HEK293 (cell line): Measurements from ENCODE around the gene RGS13.

ENCODE experiments used
- YY1 ChIP-seq: fragments of 450-650 bp; formaldehyde crosslinking; IDR thresholded peaks from 2 replicates; pipeline ENCODE4 v1.5.1; 2018; ENCODE audit warnings: missing biosample characterization, missing genetic modification characterization
- ZBTB8A ChIP-seq: fragments of 450-650 bp; formaldehyde crosslinking; IDR thresholded peaks from 2 replicates; pipeline ENCODE4 v1.5.1; 2016; ENCODE audit warnings: missing biosample characterization, missing genetic modification characterization
- ZNF626 ChIP-seq: fragments of 450-650 bp; sonication (Bioruptor Pico); formaldehyde crosslinking; IDR thresholded peaks from 2 replicates; pipeline ENCODE4 v1.5.1; 2018; ENCODE audit warnings: missing biosample characterization, missing genetic modification characterization, inconsistent platforms
- ZNF707 ChIP-seq: fragments of 450-650 bp; formaldehyde crosslinking; IDR thresholded peaks from 2 replicates; pipeline ENCODE4 v1.5.1; 2016; ENCODE audit warnings: missing biosample characterization, missing genetic modification characterization
- TF ChIP-seq, protein P1 (sequence below): fragments of 450-650 bp; formaldehyde crosslinking; IDR thresholded peaks from 2 replicates; pipeline ENCODE4 v1.5.1; 2016; ENCODE audit warnings: missing biosample characterization, missing genetic modification characterization
- TF ChIP-seq, protein P2 (sequence below): fragments of 450-650 bp; formaldehyde crosslinking; IDR thresholded peaks from 2 replicates; pipeline ENCODE4 v1.5.1; 2016; ENCODE audit warnings: missing biosample characterization, missing genetic modification characterization, low read depth

DNA sequence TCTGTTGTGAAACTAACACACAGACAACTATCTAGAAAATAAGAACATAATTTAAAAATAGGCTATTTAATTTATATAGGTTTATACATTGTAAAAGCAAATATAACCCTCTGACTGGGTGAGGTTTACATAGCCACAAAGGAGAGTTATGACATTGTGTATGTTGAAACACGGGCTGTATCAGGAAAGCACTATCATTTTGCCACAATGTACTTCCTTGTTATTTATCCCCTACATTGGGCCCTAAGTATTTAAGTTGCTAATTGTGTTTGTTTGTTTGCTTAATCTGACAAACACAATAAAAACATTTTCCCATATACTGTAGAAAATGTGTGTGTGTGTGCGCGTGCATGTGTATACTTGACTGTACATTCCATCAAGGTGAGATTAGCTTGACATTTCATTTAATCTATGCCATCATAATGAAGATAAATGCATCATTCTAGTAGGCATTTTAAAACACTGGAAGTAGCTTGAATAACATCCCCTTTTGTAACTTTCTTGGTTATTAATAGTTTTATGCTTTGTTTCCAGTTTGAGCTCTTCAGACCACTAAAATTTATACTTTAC lies 72.1 kb downstream of the RGS13 start:
- TF ChIP-seq, protein P1, sequence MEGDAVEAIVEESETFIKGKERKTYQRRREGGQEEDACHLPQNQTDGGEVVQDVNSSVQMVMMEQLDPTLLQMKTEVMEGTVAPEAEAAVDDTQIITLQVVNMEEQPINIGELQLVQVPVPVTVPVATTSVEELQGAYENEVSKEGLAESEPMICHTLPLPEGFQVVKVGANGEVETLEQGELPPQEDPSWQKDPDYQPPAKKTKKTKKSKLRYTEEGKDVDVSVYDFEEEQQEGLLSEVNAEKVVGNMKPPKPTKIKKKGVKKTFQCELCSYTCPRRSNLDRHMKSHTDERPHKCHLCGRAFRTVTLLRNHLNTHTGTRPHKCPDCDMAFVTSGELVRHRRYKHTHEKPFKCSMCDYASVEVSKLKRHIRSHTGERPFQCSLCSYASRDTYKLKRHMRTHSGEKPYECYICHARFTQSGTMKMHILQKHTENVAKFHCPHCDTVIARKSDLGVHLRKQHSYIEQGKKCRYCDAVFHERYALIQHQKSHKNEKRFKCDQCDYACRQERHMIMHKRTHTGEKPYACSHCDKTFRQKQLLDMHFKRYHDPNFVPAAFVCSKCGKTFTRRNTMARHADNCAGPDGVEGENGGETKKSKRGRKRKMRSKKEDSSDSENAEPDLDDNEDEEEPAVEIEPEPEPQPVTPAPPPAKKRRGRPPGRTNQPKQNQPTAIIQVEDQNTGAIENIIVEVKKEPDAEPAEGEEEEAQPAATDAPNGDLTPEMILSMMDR (tag by site-specific recombination), result no peak
- TF ChIP-seq YY1 (tag by site-specific recombination) (no peak), ZBTB8A (tag by site-specific recombination) (no peak), ZNF707 (tag by site-specific recombination) (no peak), ZNF626 (tag by site-specific recombination) (no peak)
- TF ChIP-seq, protein P2, sequence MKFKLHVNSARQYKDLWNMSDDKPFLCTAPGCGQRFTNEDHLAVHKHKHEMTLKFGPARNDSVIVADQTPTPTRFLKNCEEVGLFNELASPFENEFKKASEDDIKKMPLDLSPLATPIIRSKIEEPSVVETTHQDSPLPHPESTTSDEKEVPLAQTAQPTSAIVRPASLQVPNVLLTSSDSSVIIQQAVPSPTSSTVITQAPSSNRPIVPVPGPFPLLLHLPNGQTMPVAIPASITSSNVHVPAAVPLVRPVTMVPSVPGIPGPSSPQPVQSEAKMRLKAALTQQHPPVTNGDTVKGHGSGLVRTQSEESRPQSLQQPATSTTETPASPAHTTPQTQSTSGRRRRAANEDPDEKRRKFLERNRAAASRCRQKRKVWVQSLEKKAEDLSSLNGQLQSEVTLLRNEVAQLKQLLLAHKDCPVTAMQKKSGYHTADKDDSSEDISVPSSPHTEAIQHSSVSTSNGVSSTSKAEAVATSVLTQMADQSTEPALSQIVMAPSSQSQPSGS (tag by site-specific recombination), result no peak
